Activated naive CD4-positive, alpha-beta T cell treated with anti-CD3 and anti-CD28 coated beads, Interleukin-2, amount 10 ng/mL, durations not matched to agents 7 days and 5 days (primary cell): Measurements from ENCODE around the gene MMP25.

Experiments used
- CTCF ChIA-PET: fragments of 350-600 bp; sonication (Branson Sonifier 250); formaldehyde crosslinking; loops from one replicate; lab custom pipeline; 2021; ENCODE audit warnings: antibody characterized with exemption; lab: Charles Lee
- DNase-seq: peaks from one replicate; pipeline ENCODE4 v3.0.0-alpha.2; 2020
- H3K27ac Mint-ChIP-seq: one replicate; pipeline ENCODE4 v1.8.0; 2021; ENCODE audit warnings: mild to moderate bottlenecking, moderate library complexity, mixed read lengths
- H3K27me3 Mint-ChIP-seq: one replicate; pipeline ENCODE4 v1.8.0; 2021; ENCODE audit warnings: mild to moderate bottlenecking, mixed read lengths
- H3K36me3 Mint-ChIP-seq: one replicate; pipeline ENCODE4 v1.8.0; 2021; ENCODE audit warnings: mixed read lengths
- H3K4me1 Mint-ChIP-seq: one replicate; pipeline ENCODE4 v1.8.0; 2021; ENCODE audit warnings: mixed read lengths
- H3K4me3 Mint-ChIP-seq: one replicate; pipeline ENCODE4 v1.8.0; 2021; ENCODE audit warnings: mild to moderate bottlenecking, moderate library complexity, mixed read lengths
- H3K9me3 Mint-ChIP-seq: one replicate; pipeline ENCODE4 v1.8.0; 2021; ENCODE audit warnings: mixed read lengths

Gene MMP25

GRCh38 chr16:3096362-3096761 lies 50.0 kb downstream of the MMP25 start:
- no peak for DNase-seq
- peaks cover 18% of the 10 kb centered on the region for H3K27me3 Mint-ChIP-seq
- peak overlapping the region; percentile 77 for H3K27ac Mint-ChIP-seq
- no peaks in the 10 kb centered on the region for H3K9me3 Mint-ChIP-seq
- H3K4me3 Mint-ChIP-seq = no peak overlapping the region
- CTCF ChIA-PET = interaction anchor here (0.9 to 11.4 kb wide), 11 partner anchors 20 to 75 kb away, joined by 3 to 200 read pairs (median 6); partner anchors contain the start of gene ZNF213
- H3K4me1 Mint-ChIP-seq = peaks cover 75% of the 10 kb centered on the region
- no peaks in the 10 kb centered on the region for H3K36me3 Mint-ChIP-seq

- Mint-ChIP-seq H3K4me1 (peaks cover 75% of the 10 kb centered on the region), H3K27me3 (peaks cover 18% of the 10 kb centered on the region), H3K9me3 (no peaks in the 10 kb centered on the region), H3K4me3 (no peak overlapping the region), H3K27ac (no peak overlapping the region), H3K36me3 (no peaks in the 10 kb centered on the region)
- DNase-seq = no peak
- CTCF ChIA-PET = interaction anchor here (0.6 to 11.4 kb wide), 7 partner anchors 21 to 69 kb away, joined by 3 to 200 read pairs (median 8); no protein-coding TSS in a partner anchor
These were observed 50.9 kb downstream of the MMP25 start for GRCh38 chr16:3097266-3097665.

GRCh38 chr16:3098459-3099394 lies 52.4 kb downstream of the MMP25 start, which contains the start of gene ZSCAN10:
ZSCAN10 (minus strand) TSS chr16:3099294; CDS start chr16:3092937, 6,357 bp downstream.
- no peak for DNase-seq
- no peaks in the 10 kb centered on the region for H3K9me3 Mint-ChIP-seq
- H3K4me1 Mint-ChIP-seq = peaks cover 83% of the 10 kb centered on the region
- no peaks in the 10 kb centered on the region for H3K36me3 Mint-ChIP-seq
- peak within 1 kb of the TSS; percentile 78 for H3K27ac Mint-ChIP-seq
- H3K4me3 Mint-ChIP-seq = peak within 1 kb of the TSS; percentile 73
- H3K27me3 Mint-ChIP-seq = peaks cover 18% of the 10 kb centered on the region
- CTCF ChIA-PET = interaction anchor here (1.4 to 11.4 kb wide), 6 partner anchors 22 to 67 kb away, joined by 3 to 200 read pairs (median 10); partner anchors contain the start of gene IL32

- Mint-ChIP-seq H3K4me3 (no peak overlapping the region), H3K9me3 (no peaks in the 10 kb centered on the region), H3K36me3 (no peaks in the 10 kb centered on the region), H3K4me1 (peaks cover 82% of the 10 kb centered on the region), H3K27ac (no peak overlapping the region), H3K27me3 (peaks cover 18% of the 10 kb centered on the region)
- CTCF ChIA-PET = interaction anchor here (1.4 to 11.4 kb wide), 4 partner anchors 29 to 68 kb away, joined by 3 to 200 read pairs (median 15); partner anchors contain the start of gene IL32
- DNase-seq = no peak
These were observed 53.0 kb downstream of the MMP25 start for GRCh38 chr16:3099395-3099731.

GRCh38 chr16:3099732-3100499 lies 53.6 kb downstream of the MMP25 start:
- Mint-ChIP-seq H3K4me3 (peak overlapping the region; percentile 73), H3K4me1 (peaks cover 79% of the 10 kb centered on the region), H3K27me3 (peaks cover 18% of the 10 kb centered on the region), H3K36me3 (no peaks in the 10 kb centered on the region), H3K27ac (peak overlapping the region; percentile 78), H3K9me3 (no peaks in the 10 kb centered on the region)
- CTCF ChIA-PET = interaction anchor here (0.8 to 11.4 kb wide), 5 partner anchors 29 to 69 kb away, joined by 3 to 200 read pairs (median 11); partner anchors contain the start of gene IL32
- DNase-seq = peak; percentile 95

- H3K9me3 Mint-ChIP-seq = no peaks in the 10 kb centered on the region
- peak; percentile 67 for DNase-seq
- peaks cover 18% of the 10 kb centered on the region for H3K27me3 Mint-ChIP-seq
- peak overlapping the region; percentile 74 for H3K4me3 Mint-ChIP-seq
- CTCF ChIA-PET = interaction anchor here (0.6 to 11.4 kb wide), 12 partner anchors 8 to 240 kb away, joined by 3 to 200 read pairs (median 4); no protein-coding TSS in a partner anchor
- no peaks in the 10 kb centered on the region for H3K36me3 Mint-ChIP-seq
- H3K4me1 Mint-ChIP-seq = peaks cover 80% of the 10 kb centered on the region
- H3K27ac Mint-ChIP-seq = peak overlapping the region; percentile 93
These were observed 54.9 kb downstream of the MMP25 start for GRCh38 chr16:3101018-3101840.

GRCh38 chr16:3101841-3102470 lies 55.6 kb downstream of the MMP25 start:
- peak; percentile 62 for DNase-seq
- Mint-ChIP-seq H3K27ac (peak overlapping the region; percentile 93), H3K4me1 (peaks cover 77% of the 10 kb centered on the region), H3K9me3 (no peaks in the 10 kb centered on the region), H3K4me3 (peak overlapping the region; percentile 74), H3K36me3 (no peaks in the 10 kb centered on the region), H3K27me3 (peaks cover 18% of the 10 kb centered on the region)
- CTCF ChIA-PET = interaction anchor here (0.9 to 11.4 kb wide), 10 partner anchors 9 to 49 kb away, joined by 3 to 200 read pairs (median 5); no protein-coding TSS in a partner anchor

GRCh38 chr16:3106205-3106928 lies 60.0 kb downstream of the MMP25 start:
- CTCF ChIA-PET = interaction anchor here (11.4 kb wide), 1 partner anchor 22 kb away, joined by 200 read pairs; no protein-coding TSS in a partner anchor
- Mint-ChIP-seq H3K9me3 (no peaks in the 10 kb centered on the region), H3K4me3 (peak overlapping the region; percentile 71), H3K27me3 (peaks cover 21% of the 10 kb centered on the region), H3K27ac (peak overlapping the region; percentile 88), H3K4me1 (peaks cover 48% of the 10 kb centered on the region), H3K36me3 (no peaks in the 10 kb centered on the region)
- peak; percentile 93 for DNase-seq
